ENCODE measurements around the gene NTSR1.

Gene NTSR1

DNA sequence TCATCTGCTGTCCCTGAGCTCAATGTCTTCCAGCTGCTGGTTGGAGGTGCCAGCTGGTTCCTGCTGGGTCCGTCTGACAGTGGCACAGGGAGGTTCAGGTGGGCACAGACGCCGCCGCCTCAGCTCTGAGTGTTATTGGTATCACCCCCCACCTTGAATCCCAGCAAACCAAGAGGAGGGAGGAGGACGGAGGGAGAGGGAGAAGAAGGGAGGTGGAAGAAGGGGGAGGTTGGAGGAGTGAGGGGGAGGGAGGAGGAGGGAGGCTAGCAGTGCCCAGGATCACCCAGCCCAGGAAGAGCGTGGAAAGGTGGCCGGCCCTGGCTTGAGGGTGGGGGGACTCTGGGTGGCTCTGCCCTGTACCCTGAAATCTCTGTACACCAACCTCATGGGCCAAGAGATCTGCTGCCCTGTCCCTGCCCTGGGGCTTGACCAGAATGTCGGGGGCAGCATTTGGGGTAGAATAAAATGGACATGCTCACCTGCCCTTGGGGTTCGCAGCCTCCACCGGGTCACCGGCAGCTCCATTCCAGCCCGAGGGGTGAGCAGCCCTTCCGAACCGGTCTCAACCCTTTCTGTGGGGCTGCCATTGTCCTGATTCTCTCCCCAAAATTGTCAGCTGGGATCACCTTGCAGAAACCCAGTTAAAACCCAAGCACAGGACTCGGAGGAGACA, 17.1 kb downstream of the NTSR1 start:
- H3K4me1 ChIP-seq (ENCODE audit: control insufficient read depth, insufficient read depth, low read length), result no peaks in the 10 kb centered on the region

GRCh38 chr20:62726276-62726675, 17.6 kb downstream of the NTSR1 start:
- Histone ChIP-seq H3K9ac (ENCODE audit: low read depth, low read length) (no peak overlapping the region), H3K4me1 (ENCODE audit: control insufficient read depth, insufficient read depth, low read length) (no peaks in the 10 kb centered on the region), H3K27me3 (ENCODE audit: control insufficient read depth, insufficient read depth, low read length) (no peaks in the 10 kb centered on the region), H3K36me3 (ENCODE audit: control insufficient read depth, insufficient read depth, low read length) (no peaks in the 10 kb centered on the region), H3K9me3 (ENCODE audit: control insufficient read depth, insufficient read depth, low read length) (peaks cover 5% of the 10 kb centered on the region), H3K4me3 (ENCODE audit: low read depth, low read length) (no peak overlapping the region)

More for the DNA sequence above, 17.1 kb downstream of the NTSR1 start:
- no peaks in the 10 kb centered on the region for H3K27me3 ChIP-seq (ENCODE audit: control insufficient read depth, insufficient read depth, low read length)
- peaks cover 6% of the 10 kb centered on the region for H3K9me3 ChIP-seq (ENCODE audit: control insufficient read depth, insufficient read depth, low read length)
- no peaks in the 10 kb centered on the region for H3K36me3 ChIP-seq (ENCODE audit: control insufficient read depth, insufficient read depth, low read length)
- no peak overlapping the region for H3K4me3 ChIP-seq (ENCODE audit: low read depth, low read length)
- no peak overlapping the region for H3K9ac ChIP-seq (ENCODE audit: low read depth, low read length)

- Histone ChIP-seq H3K36me3 (ENCODE audit: control insufficient read depth, insufficient read depth, low read length) (no peaks in the 10 kb centered on the region), H3K4me1 (ENCODE audit: control insufficient read depth, insufficient read depth, low read length) (no peaks in the 10 kb centered on the region), H3K4me3 (ENCODE audit: low read depth, low read length) (no peak overlapping the region), H3K9me3 (ENCODE audit: control insufficient read depth, insufficient read depth, low read length) (no peaks in the 10 kb centered on the region), H3K9ac (ENCODE audit: low read depth, low read length) (no peak overlapping the region), H3K27me3 (ENCODE audit: control insufficient read depth, insufficient read depth, low read length) (no peaks in the 10 kb centered on the region)
Measured at GRCh38 chr20:62726716-62727583, 18.3 kb downstream of the NTSR1 start.

GRCh38 chr20:62727584-62728027, 19.0 kb downstream of the NTSR1 start:
- no peak overlapping the region for H3K9ac ChIP-seq (ENCODE audit: low read depth, low read length)
- no peaks in the 10 kb centered on the region for H3K9me3 ChIP-seq (ENCODE audit: control insufficient read depth, insufficient read depth, low read length)
- no peaks in the 10 kb centered on the region for H3K36me3 ChIP-seq (ENCODE audit: control insufficient read depth, insufficient read depth, low read length)
- no peaks in the 10 kb centered on the region for H3K27me3 ChIP-seq (ENCODE audit: control insufficient read depth, insufficient read depth, low read length)
- H3K4me3 ChIP-seq (ENCODE audit: low read depth, low read length), result no peak overlapping the region
- H3K4me1 ChIP-seq (ENCODE audit: control insufficient read depth, insufficient read depth, low read length), result no peaks in the 10 kb centered on the region

DNA sequence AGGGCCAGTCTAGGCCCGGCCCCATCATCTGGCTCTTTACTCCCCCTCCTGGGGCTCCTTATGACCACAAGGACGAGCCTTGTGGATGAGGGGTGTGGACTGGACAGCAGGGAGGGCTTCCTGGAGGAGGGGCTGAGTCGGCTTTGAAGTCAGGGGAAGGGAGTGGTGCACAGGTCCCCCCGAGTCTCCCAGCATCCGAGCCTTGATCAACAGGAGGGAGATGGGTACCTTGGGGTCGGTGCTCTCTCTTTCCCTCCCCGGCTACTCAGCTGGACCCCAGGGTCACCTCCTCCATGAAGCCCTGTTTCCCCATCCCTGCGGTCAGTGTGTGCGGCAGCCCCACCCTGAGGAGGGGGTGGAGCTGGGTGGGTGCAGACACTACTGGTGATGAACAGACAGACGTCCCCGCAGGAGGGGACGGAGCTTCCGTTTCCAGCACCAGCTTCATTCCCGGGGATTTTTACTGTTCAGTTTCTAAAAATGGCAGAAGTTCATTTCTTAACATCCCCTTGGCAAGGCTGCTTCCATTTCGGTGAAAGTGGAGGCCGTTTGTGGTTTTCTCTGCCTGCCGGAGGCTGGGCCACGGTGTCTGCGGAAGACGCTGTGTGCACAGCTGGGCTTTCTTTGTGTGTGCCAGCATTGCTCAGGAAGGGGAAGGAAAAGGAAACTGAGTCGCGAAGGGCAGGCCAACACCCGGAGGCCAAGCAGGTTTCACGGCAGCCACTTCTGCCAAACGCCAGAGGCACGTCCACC, 19.6 kb downstream of the NTSR1 start:
- Histone ChIP-seq H3K4me1 (ENCODE audit: control insufficient read depth, insufficient read depth, low read length) (no peaks in the 10 kb centered on the region), H3K4me3 (ENCODE audit: low read depth, low read length) (no peak overlapping the region), H3K27me3 (ENCODE audit: control insufficient read depth, insufficient read depth, low read length) (no peaks in the 10 kb centered on the region), H3K9me3 (ENCODE audit: control insufficient read depth, insufficient read depth, low read length) (no peaks in the 10 kb centered on the region), H3K36me3 (ENCODE audit: control insufficient read depth, insufficient read depth, low read length) (no peaks in the 10 kb centered on the region), H3K9ac (ENCODE audit: low read depth, low read length) (no peak overlapping the region)

DNA sequence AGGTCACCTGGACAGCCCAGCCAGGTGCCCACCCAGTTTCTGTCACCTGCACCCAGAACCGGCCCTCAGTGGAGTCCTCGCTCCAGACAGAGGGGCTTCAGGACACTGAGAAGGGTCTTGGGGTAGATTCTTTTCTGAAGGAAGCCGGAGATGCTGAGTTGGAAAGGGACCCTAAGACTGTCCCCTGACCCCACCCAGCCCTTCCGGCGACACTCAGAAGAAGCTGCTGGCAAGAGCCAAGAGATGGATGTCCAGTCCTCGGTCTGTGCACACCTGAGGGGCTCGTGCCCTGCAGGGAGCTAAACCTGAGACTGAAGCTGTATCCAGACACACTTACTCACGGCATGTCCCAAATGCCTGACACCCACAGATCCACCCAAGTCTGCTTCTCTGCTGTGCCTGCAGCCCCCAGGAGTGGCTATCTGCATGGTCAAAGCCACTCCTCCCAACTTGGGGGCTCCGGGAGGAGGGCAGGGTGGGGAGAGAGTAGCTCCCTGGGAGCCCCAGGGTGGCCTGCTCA, 20.2 kb downstream of the NTSR1 start:
- Histone ChIP-seq H3K9ac (ENCODE audit: low read depth, low read length) (no peak overlapping the region), H3K9me3 (ENCODE audit: control insufficient read depth, insufficient read depth, low read length) (no peaks in the 10 kb centered on the region), H3K36me3 (ENCODE audit: control insufficient read depth, insufficient read depth, low read length) (no peaks in the 10 kb centered on the region), H3K4me3 (ENCODE audit: low read depth, low read length) (no peak overlapping the region), H3K4me1 (ENCODE audit: control insufficient read depth, insufficient read depth, low read length) (no peaks in the 10 kb centered on the region), H3K27me3 (ENCODE audit: control insufficient read depth, insufficient read depth, low read length) (no peaks in the 10 kb centered on the region)

- H3K4me1 ChIP-seq (ENCODE audit: control insufficient read depth, insufficient read depth, low read length), result no peaks in the 10 kb centered on the region
- H3K36me3 ChIP-seq (ENCODE audit: control insufficient read depth, insufficient read depth, low read length), result no peaks in the 10 kb centered on the region
- H3K9ac ChIP-seq (ENCODE audit: low read depth, low read length), result no peak overlapping the region
- no peaks in the 10 kb centered on the region for H3K27me3 ChIP-seq (ENCODE audit: control insufficient read depth, insufficient read depth, low read length)
- no peaks in the 10 kb centered on the region for H3K9me3 ChIP-seq (ENCODE audit: control insufficient read depth, insufficient read depth, low read length)
- H3K4me3 ChIP-seq (ENCODE audit: low read depth, low read length), result no peak overlapping the region
Measured at GRCh38 chr20:62730481-62730880, 21.8 kb downstream of the NTSR1 start.

DNA sequence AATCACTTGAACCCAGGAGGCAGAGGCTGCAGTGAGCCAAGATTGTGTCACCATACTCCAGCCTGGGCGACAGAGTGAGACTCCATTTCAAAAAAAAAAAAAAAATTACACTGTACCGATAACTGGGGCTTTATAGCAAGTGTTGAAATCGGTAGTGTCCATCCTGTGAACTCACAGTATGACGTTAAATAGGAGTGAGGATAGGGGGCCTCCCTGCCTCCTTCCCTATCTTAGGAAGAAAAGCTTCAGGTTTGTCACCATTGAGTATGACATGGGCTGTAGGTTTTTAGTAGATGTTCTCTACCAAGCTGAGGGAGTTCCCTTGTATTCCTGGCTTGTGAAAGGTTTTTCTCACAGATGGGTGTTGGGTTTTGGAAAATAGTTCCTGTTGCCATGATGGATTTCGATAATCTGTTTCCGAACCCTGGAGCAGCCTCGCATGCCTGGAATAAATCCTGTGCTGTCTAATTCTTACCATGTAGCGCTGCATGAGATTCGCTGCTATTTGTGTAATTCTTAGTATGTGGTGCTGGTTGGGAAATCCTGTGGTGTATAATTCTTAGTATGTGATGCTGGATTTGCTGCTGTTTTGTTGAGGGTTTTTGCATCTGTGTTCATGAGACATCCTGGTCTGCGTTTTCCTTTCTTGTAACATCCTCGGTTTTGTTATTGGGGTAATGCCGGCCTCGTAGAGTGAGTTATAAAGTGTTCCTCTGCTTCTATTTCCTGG, 23.6 kb downstream of the NTSR1 start:
- Histone ChIP-seq H3K9me3 (ENCODE audit: control insufficient read depth, insufficient read depth, low read length) (no peaks in the 10 kb centered on the region), H3K36me3 (ENCODE audit: control insufficient read depth, insufficient read depth, low read length) (no peaks in the 10 kb centered on the region), H3K27me3 (ENCODE audit: control insufficient read depth, insufficient read depth, low read length) (no peaks in the 10 kb centered on the region), H3K4me3 (ENCODE audit: low read depth, low read length) (no peak overlapping the region), H3K9ac (ENCODE audit: low read depth, low read length) (no peak overlapping the region), H3K4me1 (ENCODE audit: control insufficient read depth, insufficient read depth, low read length) (no peaks in the 10 kb centered on the region)

DNA sequence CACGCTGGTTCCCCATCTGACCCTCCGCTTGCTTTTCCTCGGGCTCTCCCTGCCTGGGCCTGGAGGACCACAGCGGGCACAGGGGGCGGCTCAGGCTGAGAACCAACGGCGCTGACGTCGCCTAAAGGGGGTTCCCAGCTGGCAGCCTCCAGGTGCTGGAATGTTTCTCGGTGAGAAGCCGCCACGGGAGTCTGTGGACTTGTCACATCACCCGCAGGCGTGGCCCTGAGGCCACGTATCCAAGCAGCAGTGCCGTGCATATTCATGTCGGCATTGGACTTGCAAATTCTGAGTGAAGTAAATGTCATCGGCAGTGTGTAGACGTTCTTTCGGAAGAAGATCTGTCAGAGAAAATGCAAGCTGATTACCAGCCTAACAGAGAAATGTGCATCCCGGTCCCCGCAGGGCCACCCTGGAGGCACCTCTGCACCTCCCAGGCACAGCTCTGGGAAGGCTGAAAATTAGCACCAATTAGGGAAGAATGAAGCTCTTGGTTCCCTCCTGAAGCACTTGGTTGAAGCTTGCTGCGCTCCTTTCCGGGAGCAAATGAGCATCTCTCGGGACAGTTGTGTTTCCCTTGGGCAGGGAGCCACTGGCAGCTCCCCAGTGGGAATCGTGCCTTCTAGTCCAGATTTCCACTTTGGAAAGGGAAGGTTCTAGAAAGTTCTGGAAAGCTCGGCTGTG, 24.3 kb downstream of the NTSR1 start:
- no peak overlapping the region for H3K4me3 ChIP-seq (ENCODE audit: low read depth, low read length)
- no peaks in the 10 kb centered on the region for H3K27me3 ChIP-seq (ENCODE audit: control insufficient read depth, insufficient read depth, low read length)
- no peaks in the 10 kb centered on the region for H3K36me3 ChIP-seq (ENCODE audit: control insufficient read depth, insufficient read depth, low read length)
- no peaks in the 10 kb centered on the region for H3K4me1 ChIP-seq (ENCODE audit: control insufficient read depth, insufficient read depth, low read length)
- H3K9me3 ChIP-seq (ENCODE audit: control insufficient read depth, insufficient read depth, low read length), result no peaks in the 10 kb centered on the region
- H3K9ac ChIP-seq (ENCODE audit: low read depth, low read length), result no peak overlapping the region

GRCh38 chr20:62733526-62733842, 24.8 kb downstream of the NTSR1 start:
- no peak overlapping the region for H3K4me3 ChIP-seq (ENCODE audit: low read depth, low read length)
- no peaks in the 10 kb centered on the region for H3K9me3 ChIP-seq (ENCODE audit: control insufficient read depth, insufficient read depth, low read length)
- no peak overlapping the region for H3K9ac ChIP-seq (ENCODE audit: low read depth, low read length)
- no peaks in the 10 kb centered on the region for H3K27me3 ChIP-seq (ENCODE audit: control insufficient read depth, insufficient read depth, low read length)
- H3K36me3 ChIP-seq (ENCODE audit: control insufficient read depth, insufficient read depth, low read length), result no peaks in the 10 kb centered on the region
- H3K4me1 ChIP-seq (ENCODE audit: control insufficient read depth, insufficient read depth, low read length), result no peaks in the 10 kb centered on the region

DNA sequence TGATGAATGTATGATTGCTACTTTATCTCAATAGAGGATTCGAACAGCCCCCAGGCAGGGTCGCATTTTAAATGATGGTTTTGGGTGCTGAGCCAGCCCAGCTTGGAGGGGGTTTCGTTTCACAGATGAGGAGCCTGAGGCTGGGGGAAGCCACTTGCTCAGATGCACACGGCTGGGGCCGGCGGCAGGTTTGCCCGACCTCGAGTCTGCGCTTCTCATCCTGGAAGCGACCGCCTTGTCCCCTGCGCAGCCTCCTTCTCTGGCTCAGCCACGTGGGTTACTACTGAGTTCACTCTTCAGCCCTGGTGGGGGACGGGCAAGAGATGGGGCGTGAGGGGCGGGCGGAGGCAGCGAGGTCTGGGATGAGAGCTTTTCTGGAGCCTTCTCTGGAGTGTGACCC, 25.3 kb downstream of the NTSR1 start:
- no peaks in the 10 kb centered on the region for H3K27me3 ChIP-seq (ENCODE audit: control insufficient read depth, insufficient read depth, low read length)
- no peak overlapping the region for H3K4me3 ChIP-seq (ENCODE audit: low read depth, low read length)
- H3K4me1 ChIP-seq (ENCODE audit: control insufficient read depth, insufficient read depth, low read length), result no peaks in the 10 kb centered on the region
- H3K36me3 ChIP-seq (ENCODE audit: control insufficient read depth, insufficient read depth, low read length), result no peaks in the 10 kb centered on the region
- H3K9ac ChIP-seq (ENCODE audit: low read depth, low read length), result no peak overlapping the region
- H3K9me3 ChIP-seq (ENCODE audit: control insufficient read depth, insufficient read depth, low read length), result no peaks in the 10 kb centered on the region

Data from iPS-15b (cell line).